Epidermal melanocyte (primary cell): Measurements from ENCODE around the gene FAU.
A peak's percentile ranks its signal among the peaks of the same experiment; 100 is the strongest.

Source experiments
- DNase-seq: peaks from one replicate; pipeline ENCODE4 v3.0.0; 2011; ENCODE audit warnings: low spot score; ENCODE audit not compliant: insufficient read length

Gene FAU

GRCh38 chr11:65108469-65109123 is 13.3 kb downstream of the FAU start:
- no peak for DNase-seq

GRCh38 chr11:65107751-65108468 is 14.0 kb downstream of the FAU start:
- no peak for DNase-seq

- no peak for DNase-seq
Measured at GRCh38 chr11:65107078-65107477, 14.9 kb downstream of the FAU start.

GRCh38 chr11:65104628-65105027 is 17.3 kb downstream of the FAU start:
- no peak for DNase-seq

- DNase-seq, result no peak
Measured at GRCh38 chr11:65103476-65103875, 18.5 kb downstream of the FAU start.

GRCh38 chr11:65102142-65103095 is 19.5 kb downstream of the FAU start:
- DNase-seq, result no peak

- DNase-seq, result no peak
Measured at GRCh38 chr11:65100674-65101350, 21.1 kb downstream of the FAU start.

GRCh38 chr11:65096926-65097325 is 25.0 kb downstream of the FAU start:
- DNase-seq, result no peak

- DNase-seq, result peak; percentile 88
Measured at GRCh38 chr11:65095974-65096806, 25.7 kb downstream of the FAU start, which contains the start of gene VPS51. VPS51 (plus strand) TSS chr11:65096214; CDS start chr11:65096251, 37 bp downstream.

- DNase-seq, result no peak
Measured at GRCh38 chr11:65095427-65095826, 26.5 kb downstream of the FAU start.

GRCh38 chr11:65090628-65091027 is 31.3 kb downstream of the FAU start:
- no peak for DNase-seq

- no peak for DNase-seq
Measured at GRCh38 chr11:65089621-65090020, 32.3 kb downstream of the FAU start.

- no peak for DNase-seq
Measured at GRCh38 chr11:65087827-65088226, 34.1 kb downstream of the FAU start.

GRCh38 chr11:65087216-65087615 is 34.7 kb downstream of the FAU start:
- no peak for DNase-seq

GRCh38 chr11:65086809-65087208 is 35.1 kb downstream of the FAU start:
- no peak for DNase-seq

- DNase-seq, result no peak
Measured at GRCh38 chr11:65085446-65085845, 36.5 kb downstream of the FAU start.

- DNase-seq, result no peak
Measured at GRCh38 chr11:65084598-65085375, 37.1 kb downstream of the FAU start.

- peak; percentile 98 for DNase-seq
Measured at GRCh38 chr11:65083834-65084597, 37.9 kb downstream of the FAU start, which contains the start of the genes CDCA5 and ZFPL1. CDCA5 (minus strand) TSS chr11:65084040; CDS start chr11:65083978, 62 bp downstream. ZFPL1 (plus strand) TSS chr11:65084222; CDS start chr11:65084699, 477 bp downstream.
